ENCODE results near the gene ST8SIA5. TPM values are rescaled to one million over a fixed set of nuclear protein-coding genes. Genes with fewer than 3 reads are reported as not detected.

Gene ST8SIA5
- polyA plus RNA-seq, 3 donors: not detected

GRCh38 chr18:46641917-46642316 lies 114.9 kb downstream of the ST8SIA5 start:
- no peaks in the 10 kb centered on the region for H3K4me1 Mint-ChIP-seq
- no peaks in the 10 kb centered on the region for H3K9me3 Mint-ChIP-seq
- TF ChIP-seq, protein P1, sequence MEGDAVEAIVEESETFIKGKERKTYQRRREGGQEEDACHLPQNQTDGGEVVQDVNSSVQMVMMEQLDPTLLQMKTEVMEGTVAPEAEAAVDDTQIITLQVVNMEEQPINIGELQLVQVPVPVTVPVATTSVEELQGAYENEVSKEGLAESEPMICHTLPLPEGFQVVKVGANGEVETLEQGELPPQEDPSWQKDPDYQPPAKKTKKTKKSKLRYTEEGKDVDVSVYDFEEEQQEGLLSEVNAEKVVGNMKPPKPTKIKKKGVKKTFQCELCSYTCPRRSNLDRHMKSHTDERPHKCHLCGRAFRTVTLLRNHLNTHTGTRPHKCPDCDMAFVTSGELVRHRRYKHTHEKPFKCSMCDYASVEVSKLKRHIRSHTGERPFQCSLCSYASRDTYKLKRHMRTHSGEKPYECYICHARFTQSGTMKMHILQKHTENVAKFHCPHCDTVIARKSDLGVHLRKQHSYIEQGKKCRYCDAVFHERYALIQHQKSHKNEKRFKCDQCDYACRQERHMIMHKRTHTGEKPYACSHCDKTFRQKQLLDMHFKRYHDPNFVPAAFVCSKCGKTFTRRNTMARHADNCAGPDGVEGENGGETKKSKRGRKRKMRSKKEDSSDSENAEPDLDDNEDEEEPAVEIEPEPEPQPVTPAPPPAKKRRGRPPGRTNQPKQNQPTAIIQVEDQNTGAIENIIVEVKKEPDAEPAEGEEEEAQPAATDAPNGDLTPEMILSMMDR (IDR thresholded peaks at IDR 0.05): no peak
- Histone ChIP-seq H3K79me2 (ENCODE audit: insufficient read depth, low read length) (no peaks in the 10 kb centered on the region), H3K4me2 (replicated peaks; ENCODE audit: extremely low read depth, low read length, poor library complexity, severe bottlenecking) (no peak overlapping the region), H3K4me1 (ENCODE audit: control insufficient read depth in 1 of 2, insufficient read depth in 2 of 2, low read length in 2 of 2) (no peaks in the 10 kb centered on the region), H3K36me3 (replicated peaks in 1 of 2; ENCODE audit: control insufficient read depth in 1 of 2, insufficient read depth in 2 of 2, low read length in 2 of 2) (no peaks in the 10 kb centered on the region), H3K4me3 (replicated peaks in 1 of 3; ENCODE audit: low read depth in 2 of 3, low read length in 3 of 3) (no peak overlapping the region), H3K9me3 (replicated peaks in 1 of 2; ENCODE audit: control insufficient read depth in 1 of 2, insufficient read depth in 1 of 2, low read length in 2 of 2) (no peaks in the 10 kb centered on the region), H3K27ac (ENCODE audit: low read depth in 1 of 2, low read length in 2 of 2) (no peak overlapping the region), H3K27me3 (ENCODE audit: control insufficient read depth in 2 of 2, insufficient read depth in 2 of 2, low read length in 2 of 2) (no peaks in the 10 kb centered on the region), H3K9ac (ENCODE audit: insufficient read depth, low read length, poor library complexity, severe bottlenecking) (no peak overlapping the region), H2AFZ (ENCODE audit: insufficient read depth, low read depth, low read length, poor library complexity, severe bottlenecking) (no peak overlapping the region), H4K20me1 (ENCODE audit: insufficient read depth, low read length) (no peaks in the 10 kb centered on the region)
- DNase-seq: no peak
- H3K27ac Mint-ChIP-seq: peak overlapping the region in 1 of 7 donors; percentile 9
- 100% methylated on average over 6 of the region's 7 CpGs for WGBS (ENCODE audit: insufficient coverage)
- H3K4me3 Mint-ChIP-seq: no peak overlapping the region
- peaks cover 0 to 7% (median 3%) of the 10 kb centered on the region in 3 donors for H3K27me3 Mint-ChIP-seq (ENCODE audit: low read depth in 3 of 3)
- intact Hi-C loops (cut with micrococcal nuclease): no loop called here
- H3K36me3 Mint-ChIP-seq: no peaks in the 10 kb centered on the region

GRCh38 chr18:46639386-46639785 lies 117.5 kb downstream of the ST8SIA5 start:
- Histone ChIP-seq H3K79me2 (ENCODE audit: insufficient read depth, low read length) (no peaks in the 10 kb centered on the region), H3K36me3 (replicated peaks in 1 of 2; ENCODE audit: control insufficient read depth in 1 of 2, insufficient read depth in 2 of 2, low read length in 2 of 2) (no peaks in the 10 kb centered on the region), H3K4me3 (replicated peaks in 1 of 3; ENCODE audit: low read depth in 2 of 3, low read length in 3 of 3) (no peak overlapping the region), H3K27me3 (ENCODE audit: control insufficient read depth in 2 of 2, insufficient read depth in 2 of 2, low read length in 2 of 2) (no peaks in the 10 kb centered on the region), H3K4me1 (ENCODE audit: control insufficient read depth in 1 of 2, insufficient read depth in 2 of 2, low read length in 2 of 2) (no peaks in the 10 kb centered on the region), H3K9me3 (replicated peaks in 1 of 2; ENCODE audit: control insufficient read depth in 1 of 2, insufficient read depth in 1 of 2, low read length in 2 of 2) (no peaks in the 10 kb centered on the region), H4K20me1 (ENCODE audit: insufficient read depth, low read length) (no peaks in the 10 kb centered on the region), H3K27ac (ENCODE audit: low read depth in 1 of 2, low read length in 2 of 2) (no peak overlapping the region), H2AFZ (ENCODE audit: insufficient read depth, low read depth, low read length, poor library complexity, severe bottlenecking) (no peak overlapping the region), H3K4me2 (replicated peaks; ENCODE audit: extremely low read depth, low read length, poor library complexity, severe bottlenecking) (no peak overlapping the region), H3K9ac (ENCODE audit: insufficient read depth, low read length, poor library complexity, severe bottlenecking) (no peak overlapping the region)
- no peaks in the 10 kb centered on the region for H3K36me3 Mint-ChIP-seq
- no peaks in the 10 kb centered on the region for H3K4me1 Mint-ChIP-seq
- H3K27ac Mint-ChIP-seq: no peak overlapping the region
- no peak for DNase-seq
- TF ChIP-seq, protein P1 (IDR thresholded peaks at IDR 0.05): no peak
- WGBS (ENCODE audit: insufficient coverage): 97% methylated on average over 5 of the region's 6 CpGs
- no peaks in the 10 kb centered on the region for H3K9me3 Mint-ChIP-seq
- no peak overlapping the region for H3K4me3 Mint-ChIP-seq
- H3K27me3 Mint-ChIP-seq (ENCODE audit: low read depth in 3 of 3): peaks cover 0 to 7% (median 3%) of the 10 kb centered on the region in 3 donors
- intact Hi-C loops (cut with micrococcal nuclease): no loop called here

Measured in CD14-positive monocyte (primary cell).